NCI-H524 treated with DMSO at 0.1 percent for 48 hours (cell line): ENCODE results near the gene ELFN2.

Experiments used
- DNase-seq: peaks from one replicate; lab custom pipeline; 2025; lab: John Stamatoyannopoulos, UW

The ELFN2 gene

DNA sequence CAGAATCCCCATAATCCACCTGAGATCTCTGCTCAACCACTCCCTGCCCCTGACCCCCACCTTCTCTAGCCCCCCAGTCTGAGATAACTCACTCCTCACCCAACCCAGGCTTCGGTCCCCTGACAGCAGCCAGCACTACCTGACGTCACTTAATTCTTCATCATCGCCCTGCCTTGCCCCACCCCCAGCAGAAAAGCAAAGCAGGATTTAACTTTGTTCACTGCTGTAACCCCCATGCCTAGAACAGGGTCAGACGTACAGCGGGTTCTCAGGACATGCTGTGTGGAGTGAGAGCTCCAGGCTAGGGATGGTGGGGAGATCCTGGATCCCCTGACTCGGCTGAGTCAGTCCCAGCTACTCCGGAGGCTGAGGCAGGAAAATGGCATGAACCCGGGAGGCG, 45.8 kb downstream of the ELFN2 start:
- DNase-seq, result no peak

DNA sequence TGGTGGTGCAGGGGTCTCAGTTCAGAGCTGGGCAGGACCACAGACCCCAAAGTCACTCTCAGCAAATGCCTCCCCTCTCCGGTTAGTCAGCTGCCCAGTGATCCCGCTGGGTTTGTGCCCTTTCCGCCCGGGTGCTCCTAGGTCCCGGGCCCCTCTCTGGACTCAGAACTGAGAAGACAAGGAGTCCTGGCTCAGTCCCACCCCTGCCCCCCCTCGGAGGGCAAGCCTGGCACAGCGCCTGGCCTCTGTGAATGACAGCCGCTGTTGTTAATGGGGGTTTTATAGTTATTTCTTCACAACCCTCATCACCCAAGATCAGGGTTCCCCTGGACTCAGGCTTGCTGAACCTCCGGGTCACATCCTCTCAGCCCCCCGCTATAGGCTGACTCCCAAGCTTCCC, 47.6 kb downstream of the ELFN2 start:
- no peak for DNase-seq

DNA sequence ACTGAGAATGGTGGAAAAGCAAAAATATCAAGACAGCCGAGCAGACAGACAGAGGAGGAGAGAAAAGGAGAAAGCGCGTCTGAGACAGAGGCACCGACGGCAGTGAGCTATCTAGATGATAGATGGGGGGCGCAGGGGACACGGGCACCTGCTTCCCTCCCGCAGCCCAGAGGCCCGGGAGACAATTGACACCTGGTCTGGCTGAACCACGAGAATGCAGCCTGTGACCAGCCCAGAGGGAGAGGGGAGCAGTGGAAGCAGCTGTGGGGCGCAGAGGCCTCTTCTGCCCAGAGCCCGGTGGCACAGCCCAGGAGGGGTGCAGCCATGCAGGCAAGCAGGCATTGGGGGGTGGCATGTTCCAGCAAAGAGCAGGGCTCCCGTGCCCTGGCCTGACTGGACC, 48.2 kb downstream of the ELFN2 start:
- DNase-seq, result no peak

DNA sequence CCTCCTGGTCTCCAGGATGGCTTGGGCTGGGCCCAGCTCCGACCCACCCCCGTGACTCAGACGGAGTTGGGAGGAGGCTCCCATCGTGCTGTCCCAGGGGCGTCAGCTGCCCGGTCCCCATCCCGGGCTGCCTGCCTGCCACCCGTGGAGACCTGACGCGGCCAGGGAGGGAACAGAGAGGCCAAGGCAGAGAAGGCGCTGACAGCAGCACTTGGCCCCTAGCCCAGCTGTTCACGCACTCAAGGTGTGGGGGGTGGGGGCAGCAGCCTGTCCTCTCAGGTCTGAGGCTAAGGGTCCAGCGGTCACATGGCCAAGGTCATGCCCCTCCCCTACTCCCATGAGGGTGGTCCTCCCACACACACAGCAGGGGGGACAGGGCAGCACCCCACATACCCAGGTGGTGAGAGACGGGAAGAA, 48.6 kb downstream of the ELFN2 start:
- no peak for DNase-seq

DNA sequence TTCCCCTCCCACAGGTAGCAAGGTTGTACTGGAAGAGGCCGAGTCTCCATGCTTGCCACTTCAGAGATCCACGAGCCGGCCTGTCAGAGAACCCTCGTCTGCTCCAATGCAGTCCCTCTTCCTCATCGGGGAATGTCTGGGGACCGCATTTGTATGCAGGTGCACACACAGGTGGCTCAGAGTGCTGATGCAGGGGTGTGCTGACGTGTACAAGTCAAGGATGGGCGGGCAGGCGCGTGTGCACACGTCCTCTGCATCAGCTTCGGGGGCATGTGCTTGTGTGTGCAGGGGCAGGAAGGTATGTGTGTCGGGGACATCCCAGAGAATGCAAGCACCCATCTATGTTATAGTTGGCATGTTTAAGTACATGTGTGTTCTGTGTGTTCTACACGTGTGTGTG, 49.4 kb downstream of the ELFN2 start:
- DNase-seq, result no peak

DNA sequence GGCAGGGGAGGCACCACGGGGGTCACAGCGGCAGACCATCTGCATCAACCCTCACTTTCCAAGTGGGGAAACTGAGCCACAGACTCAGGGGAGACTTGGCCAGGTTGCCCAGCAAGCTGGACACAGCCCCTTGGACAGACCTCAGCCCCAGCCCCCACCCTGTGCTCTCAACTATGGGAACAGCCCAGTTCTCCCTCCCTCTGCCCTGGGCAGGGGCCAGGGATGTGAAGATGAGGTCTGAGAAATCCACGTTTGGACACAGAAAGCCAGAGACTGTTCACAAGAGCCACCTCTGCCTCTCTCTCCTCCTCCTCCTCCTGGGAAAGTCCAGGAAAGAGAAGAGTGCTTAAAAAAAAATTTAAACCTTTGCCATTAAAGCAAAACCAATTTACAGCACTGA, 50.1 kb downstream of the ELFN2 start:
- DNase-seq, result no peak

DNA sequence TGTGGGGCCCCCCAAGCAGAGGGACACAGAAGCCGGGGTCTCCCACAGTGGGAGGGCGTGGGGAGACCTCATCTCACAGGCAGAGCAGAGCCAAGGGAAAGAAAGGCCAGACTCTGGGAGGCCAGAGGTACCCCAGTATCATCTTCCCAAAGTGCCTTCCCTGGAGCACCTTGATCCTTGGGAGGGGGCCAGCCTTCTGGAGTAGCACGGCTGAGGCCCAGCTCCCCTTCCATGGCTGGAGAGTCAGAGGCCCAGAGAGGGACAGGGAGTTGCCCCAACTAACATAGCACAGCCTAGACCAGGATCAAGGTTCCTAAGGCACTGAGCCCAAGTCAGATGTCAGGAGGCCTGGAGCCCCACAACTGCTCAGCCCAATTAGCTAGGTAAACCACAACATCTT, 50.6 kb downstream of the ELFN2 start:
- DNase-seq, result no peak

DNA sequence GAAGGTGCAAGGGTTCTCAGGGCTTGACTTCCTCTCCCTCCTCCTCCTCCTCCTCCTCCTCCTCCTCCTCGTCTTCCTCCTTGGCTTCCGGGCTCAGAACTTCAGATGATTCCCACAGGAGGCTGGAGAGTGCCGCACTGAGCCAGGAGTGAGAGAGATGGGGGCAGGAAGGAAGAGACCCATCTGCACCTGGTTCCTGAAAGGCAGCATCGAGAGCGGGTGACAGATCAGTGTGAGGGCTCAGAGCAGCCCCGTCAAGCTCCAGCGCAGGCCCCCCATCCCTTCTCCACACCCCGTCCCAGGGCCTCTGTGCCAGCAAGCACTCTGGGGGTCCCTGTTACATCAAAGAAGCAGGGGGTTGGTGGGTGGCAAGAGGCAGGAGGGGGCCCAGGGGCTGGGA, 51.5 kb downstream of the ELFN2 start:
- no peak for DNase-seq

DNA sequence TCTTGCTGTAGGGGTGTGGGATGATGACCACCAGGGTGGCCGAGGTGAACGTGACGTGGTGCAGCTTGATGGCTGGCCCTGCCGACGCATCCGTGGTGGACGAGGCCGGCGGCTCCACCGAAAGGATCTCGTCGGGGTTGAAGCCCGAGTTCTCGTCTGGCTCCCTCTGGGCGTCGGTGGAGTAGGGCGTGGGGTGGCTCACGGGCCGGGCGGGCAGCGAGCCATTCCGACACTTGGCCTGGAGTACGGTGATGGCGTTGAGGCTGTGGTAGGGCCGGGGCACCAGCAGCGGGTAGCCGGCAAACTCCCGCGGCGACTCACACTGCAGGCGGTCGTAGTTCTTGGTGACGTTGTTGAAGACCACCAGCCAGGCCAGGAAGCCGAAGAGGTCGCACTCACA, 52.7 kb downstream of the ELFN2 start:
- DNase-seq, result no peak

DNA sequence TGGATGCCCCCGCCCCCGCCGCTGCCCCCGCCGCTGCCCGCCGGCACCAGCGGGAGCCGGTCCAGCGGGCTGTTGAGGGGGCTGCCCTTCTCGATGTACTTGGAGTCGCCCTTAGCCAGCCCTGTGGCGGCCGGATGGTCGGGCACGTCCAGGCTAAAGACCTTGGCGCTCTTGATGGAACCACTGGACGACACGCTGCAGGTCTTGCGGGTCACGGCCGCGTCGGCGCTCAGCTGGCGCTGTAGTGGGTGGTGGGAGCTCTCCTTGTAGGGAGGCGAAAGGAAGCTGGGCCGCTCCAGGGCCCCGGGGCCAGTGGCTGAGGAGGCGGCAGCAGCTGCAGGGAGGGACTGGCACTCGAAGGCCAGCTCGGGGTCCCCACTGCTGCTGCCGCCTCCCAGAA, 53.8 kb downstream of the ELFN2 start:
- no peak for DNase-seq

DNA sequence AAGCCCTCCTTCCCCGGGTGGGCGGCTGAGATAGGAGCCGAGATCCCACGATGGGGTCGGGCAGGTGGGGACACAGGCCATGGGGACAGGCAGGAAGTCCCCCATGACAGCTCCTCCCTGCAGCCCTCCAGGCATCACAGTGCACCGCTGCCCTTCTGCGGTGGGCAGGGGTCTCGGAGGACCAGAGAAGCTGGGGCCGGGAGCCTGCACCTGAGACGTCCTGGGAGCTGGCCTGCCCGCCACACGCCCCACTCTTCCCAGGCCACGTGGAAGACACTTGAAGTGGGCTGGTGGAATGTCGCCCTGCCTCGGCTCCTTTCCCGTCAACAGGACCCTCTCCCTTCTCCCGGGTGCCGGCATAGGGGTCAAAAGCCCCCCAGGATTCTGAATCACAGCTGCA, 55.4 kb downstream of the ELFN2 start:
- DNase-seq, result no peak

DNA sequence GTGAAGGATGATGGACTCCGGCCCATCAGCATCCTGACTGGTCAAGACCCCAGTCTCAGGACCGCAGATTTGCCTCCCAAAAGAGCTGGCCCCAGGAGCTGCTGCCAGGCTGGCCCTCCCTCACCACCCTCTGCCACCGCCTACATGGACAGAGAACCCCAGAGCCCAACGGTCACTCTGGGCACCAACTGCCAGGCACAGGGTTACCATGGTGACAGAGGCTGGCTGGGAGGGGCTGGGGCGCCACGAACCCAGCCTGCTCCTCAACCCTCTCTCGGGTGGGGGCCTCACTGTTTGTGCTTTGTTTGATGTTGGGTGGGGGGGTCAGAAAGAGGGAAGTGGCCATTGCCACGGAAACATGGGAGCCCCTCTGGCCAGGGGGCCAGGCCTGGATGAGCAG, 55.8 kb downstream of the ELFN2 start:
- DNase-seq, result no peak

DNA sequence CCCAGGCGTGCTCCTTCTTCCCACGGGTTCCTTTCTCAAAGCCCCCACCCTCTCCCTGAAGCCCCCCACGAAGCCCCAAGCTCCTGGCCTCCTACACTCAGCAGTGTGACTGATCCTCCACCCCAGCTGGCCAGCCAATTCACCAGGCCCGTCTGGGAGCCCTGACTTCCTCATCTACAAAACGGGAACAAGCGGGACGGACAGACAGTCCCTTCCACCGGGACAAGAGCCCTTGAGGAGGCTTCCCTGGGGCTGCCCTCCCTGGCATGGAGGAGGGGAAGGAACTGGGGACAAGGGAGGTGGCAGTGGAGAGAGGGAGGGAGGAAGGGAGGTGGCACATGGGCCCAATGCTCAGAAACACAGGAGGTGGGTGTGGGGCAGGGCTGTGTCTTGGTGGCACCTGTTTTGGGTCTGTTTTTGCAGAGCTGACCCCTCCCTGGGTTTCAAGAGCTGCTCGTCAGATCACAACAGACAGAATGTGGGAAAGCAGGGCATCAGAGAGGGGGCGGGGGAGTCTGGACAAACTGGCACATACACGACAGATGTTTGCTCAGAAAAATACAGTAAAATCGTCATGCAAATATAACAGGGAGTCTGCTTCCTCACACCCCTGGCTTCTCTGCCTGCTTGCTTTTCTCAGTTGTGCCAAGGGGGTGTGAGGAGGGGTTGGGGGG, 56.8 kb downstream of the ELFN2 start:
- peak; percentile 29 for DNase-seq

DNA sequence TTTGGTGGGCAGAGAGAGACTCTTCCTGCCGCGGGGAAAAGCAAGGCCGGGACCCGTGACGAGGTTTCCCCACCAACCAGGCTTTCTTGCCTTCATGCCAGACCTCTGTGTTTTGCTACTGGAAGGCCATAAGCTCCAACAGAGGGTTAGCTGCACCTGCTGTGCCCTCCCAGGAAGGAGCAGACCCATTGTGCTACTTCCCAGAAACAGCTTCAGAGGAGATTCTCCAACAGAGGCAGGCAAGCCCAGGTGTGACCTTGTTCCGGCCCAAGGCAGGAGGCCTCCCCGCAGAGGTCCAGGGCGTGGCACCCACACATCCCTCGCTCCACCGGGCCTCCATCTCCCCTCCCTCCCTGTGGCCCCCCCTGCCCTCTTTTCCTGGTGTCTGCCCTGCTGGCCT, 57.8 kb downstream of the ELFN2 start:
- no peak for DNase-seq

DNA sequence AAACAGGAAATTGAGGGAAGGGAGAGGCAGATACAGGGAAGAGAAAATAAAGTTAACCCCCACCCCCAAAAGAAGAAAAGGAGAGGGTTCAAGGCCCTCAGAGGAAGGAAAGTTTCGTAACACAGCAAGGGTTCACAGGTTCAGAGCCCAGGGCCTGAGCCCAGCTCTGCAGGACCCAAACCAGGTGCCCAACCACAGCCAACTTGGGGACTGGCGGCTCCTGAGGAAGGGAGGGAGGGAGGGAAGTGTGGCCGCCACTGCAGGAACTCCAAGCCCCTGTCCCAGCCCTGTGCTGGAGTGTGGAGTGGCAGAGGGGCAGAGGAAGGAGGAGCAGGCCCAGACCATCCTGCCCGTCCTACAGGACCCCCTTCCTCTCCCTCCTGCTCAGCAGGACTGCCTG, 59.2 kb downstream of the ELFN2 start:
- no peak for DNase-seq

DNA sequence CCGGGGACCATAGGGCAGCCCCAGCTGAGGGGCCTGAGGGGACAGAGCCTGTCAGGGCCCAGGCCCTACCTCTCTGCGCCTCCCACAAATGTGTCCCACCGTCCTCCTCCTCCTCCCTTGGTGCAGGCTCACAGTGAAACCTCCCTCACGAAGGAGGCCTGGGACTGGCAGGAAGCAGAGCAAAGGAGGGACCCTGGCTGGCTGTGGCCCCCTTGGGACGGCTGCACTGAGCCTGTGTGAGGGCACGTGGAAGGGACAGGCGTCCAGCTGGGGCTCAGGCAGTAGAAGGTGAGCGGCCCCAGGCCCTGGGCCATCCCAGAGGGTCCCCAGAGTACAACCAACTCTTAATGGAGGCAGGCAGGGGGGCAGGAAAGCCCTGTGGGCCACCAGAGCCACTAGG, 60.7 kb downstream of the ELFN2 start:
- no peak for DNase-seq

DNA sequence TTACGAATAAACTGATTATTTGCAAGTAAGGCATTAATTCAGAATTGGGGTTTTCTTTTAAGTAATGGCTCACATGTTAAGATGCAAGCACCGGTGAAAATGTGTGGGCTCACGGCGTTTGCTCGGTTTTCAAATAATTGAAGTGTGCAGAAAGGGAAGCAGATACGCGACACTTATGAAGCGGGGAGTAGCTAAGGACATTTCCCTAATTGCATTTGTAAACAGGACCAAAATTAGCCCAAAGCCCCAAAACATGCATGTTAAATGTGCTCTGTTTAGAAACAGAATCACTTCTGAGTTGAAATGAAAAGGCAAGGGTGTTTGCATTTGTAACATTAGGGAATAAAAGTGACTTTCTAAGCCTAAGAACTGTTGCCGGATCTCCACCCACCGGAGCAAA, 61.3 kb downstream of the ELFN2 start:
- no peak for DNase-seq

DNA sequence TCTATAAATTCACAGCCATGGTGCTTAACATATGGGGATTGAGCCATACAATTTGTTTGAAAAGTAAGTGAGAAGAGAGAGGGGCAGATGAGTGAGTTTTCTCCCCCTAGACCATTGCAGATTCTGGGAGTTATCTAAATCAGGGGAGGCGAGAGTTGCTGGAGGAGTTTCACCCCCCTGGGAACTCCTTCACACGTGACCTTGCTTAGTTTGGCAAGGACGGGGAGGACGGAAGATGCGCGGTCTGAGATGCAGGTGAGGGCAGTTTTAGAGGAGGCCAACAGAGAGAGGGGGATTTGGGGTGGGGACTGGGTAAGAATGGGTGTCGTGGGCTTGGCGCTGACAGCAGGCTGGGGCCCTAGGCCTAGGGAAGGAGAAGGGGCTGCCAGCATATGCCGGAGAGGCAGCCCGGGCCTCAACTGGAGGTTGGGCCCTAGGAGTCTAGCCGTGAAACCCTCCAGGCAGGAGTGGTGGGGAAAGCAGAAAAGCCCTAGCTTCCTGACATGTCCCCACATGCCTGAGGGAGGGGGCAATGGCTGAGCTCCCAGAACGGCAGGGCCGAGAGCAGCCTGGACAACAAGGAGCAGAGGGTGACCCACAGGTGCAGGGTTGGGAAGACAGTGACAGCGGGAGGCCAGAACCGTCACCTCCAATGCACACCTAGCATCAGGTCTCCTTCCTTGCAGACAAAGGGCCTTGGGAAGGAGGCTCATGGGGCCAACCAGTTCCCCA, 63.9 kb downstream of the ELFN2 start:
- no peak for DNase-seq

DNA sequence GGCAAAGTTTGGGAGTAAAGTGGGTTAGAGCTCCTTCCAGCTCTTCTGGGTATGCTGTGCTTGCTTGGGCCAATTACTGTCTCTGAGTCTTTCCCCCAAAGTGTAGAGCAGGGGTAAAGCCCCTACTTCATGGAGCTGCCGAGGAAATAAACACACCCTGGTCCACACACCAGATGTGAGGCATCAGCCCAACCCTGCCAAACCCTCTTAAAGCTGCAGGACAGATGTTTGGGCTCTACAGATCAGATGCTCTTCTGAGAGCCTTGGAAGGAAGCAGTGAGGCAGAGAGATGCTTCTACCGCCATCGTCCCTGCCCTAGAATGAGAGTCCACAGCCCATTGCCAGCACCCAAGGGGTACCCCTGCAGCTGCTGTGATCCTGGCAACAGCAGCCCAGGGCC, 64.7 kb downstream of the ELFN2 start:
- DNase-seq, result no peak

DNA sequence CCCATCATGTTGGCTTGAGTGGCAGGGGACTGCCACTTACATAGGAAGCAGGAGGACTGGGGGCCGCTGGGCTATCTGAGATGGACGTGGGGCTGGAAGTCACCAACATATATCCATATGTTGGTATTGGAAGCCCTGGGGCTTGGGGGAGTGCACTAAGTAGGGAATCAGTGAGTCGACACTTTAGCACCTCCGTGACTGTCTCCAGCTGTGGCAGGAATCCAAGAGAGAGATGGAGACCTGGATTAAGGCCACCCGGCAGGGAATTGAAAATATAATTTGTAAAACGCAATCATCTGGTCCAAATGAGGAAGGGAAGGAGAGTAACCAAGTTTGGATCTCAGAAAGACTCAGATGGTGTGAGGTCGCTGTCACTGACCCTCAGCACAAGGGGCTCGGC, 68.4 kb downstream of the ELFN2 start:
- DNase-seq, result no peak

DNA sequence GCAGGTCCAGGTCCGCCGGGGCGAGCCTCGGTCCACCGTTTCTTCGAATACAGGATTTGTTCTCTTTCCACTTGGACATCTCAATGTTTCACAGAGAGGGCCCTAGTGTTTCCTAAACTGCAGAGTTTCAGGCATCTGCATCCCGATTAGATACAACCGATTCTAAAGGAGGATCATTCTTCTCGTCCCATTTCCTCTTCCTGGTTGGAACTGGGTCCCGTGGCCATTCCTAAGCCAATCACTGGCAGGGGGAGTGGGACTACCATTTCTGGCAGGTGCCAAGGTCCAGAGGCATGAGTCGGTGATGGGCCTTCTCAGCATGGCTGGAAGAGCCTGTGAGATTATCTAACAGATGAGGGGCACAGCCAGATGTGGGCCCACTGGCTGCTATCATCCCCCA, 68.9 kb downstream of the ELFN2 start:
- no peak for DNase-seq

DNA sequence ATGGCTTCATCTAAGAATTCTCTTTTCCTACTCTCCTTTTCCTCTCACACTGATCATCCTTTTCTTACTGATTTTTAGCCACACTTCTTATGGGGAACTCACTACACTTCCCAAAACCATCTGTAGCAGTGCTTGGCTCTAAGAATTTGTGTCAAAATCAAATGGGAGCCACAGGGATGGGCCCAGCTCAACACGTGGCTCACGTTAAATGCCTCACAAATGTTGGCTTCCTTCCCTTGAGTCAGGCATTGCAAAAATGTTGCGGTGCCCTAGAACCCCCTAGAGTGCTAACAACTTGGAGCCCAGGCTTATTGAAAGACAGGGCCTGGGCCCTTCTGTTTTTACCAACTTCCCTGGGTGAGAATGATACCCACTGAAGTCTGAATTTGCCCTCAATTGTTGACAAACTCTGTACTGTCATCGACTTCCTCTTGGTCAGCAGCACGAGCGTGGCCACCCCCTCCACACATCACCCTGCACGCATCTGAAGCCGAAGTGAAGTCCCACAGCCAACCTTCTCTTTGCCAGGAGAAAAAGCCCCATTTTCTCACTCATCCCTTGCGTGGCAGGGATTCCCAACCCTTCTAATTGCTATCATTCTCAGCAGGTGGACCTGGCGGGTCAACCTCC, 69.7 kb downstream of the ELFN2 start:
- no peak for DNase-seq

DNA sequence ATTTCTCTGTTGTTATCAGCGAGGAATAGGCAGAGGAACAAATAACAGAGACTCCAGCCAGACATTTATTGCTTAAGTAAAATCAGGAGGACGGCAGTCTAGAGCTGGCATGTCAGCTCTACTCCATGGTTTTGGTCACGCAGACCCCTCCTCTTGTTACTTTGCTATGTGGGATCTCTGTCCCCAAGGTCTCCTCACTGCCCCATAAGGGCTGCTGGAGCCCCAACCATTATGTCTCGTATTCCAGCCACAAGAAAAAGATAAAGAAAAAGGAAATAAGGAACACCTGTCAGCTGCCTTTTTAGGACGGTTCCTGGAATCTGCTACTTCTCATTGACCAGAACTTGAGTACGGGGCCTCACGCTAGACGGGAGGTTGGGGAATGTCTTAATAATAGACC, 70.4 kb downstream of the ELFN2 start:
- DNase-seq, result no peak

DNA sequence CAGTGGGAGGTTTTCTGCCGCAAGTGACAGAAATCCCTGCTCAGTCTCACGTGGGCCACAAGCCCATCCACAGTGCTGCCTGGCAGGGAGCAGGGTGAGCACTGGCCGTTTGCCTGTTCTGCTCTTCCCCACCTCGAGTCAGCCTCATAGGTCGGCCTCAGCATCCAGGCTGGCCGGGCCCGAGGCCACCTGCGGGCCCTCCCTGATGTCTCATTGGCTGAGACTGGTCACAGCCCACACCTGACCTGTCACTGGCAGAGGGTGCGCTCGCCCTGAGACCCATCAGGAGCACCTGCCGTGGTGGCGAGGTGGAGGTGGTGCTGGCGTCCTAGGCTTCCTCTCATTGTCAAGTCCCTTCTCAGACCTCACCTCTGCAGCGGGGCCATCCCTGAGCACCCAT, 72.1 kb downstream of the ELFN2 start:
- DNase-seq, result no peak
